ENCODE data around the gene TRIM34. TPM values are rescaled to one million over a fixed set of nuclear protein-coding genes. Genes with fewer than 3 reads are reported as not detected.

Gene TRIM34
- total and polyA plus RNA-seq, 2 of the 8 experiments (the other 6 are each of a cell fraction or from before 2014, with no cell fraction given) = 0.76 to 5.8 TPM

- FAIRE-seq (no peak), DNase-seq (ENCODE audit: low read depth in 1 of 2, low spot score in 2 of 2) (no peak)
- Histone ChIP-seq H3K79me2 (ENCODE audit: control insufficient read depth in 1 of 2, insufficient read depth in 2 of 2, low read length in 2 of 2) (peaks cover 3 to 33% of the 10 kb centered on the region in 2 experiments; a peak in 3 of 4 replicates), H2AFZ (ENCODE audit: low read length) (no peak overlapping the region), H2AK5ac (ENCODE audit: low read depth, low read length) (no peak overlapping the region), H3K4me3 (ENCODE audit: extremely low read depth in 1 of 4, insufficient read depth in 2 of 4, low read depth in 3 of 4, low read length in 4 of 4) (no peak overlapping the region), H3K9me3 (ENCODE audit: insufficient read depth in 2 of 2, low read depth in 1 of 2, low read length in 1 of 2) (no peaks in the 10 kb centered on the region), H4K8ac (ENCODE audit: extremely low read depth, insufficient read depth, low read length) (no peak overlapping the region; the same call in 1 of the 2 replicates), H3K27ac (ENCODE audit: low read depth, low read length) (no peak overlapping the region), H3K18ac (ENCODE audit: extremely low read depth, low read length) (no peak overlapping the region), H3K4ac (replicated peaks; ENCODE audit: insufficient read length, low read depth, low read length) (no peak overlapping the region), H3K14ac (ENCODE audit: insufficient read length) (no peak overlapping the region), H3K56ac (replicated peaks; ENCODE audit: insufficient read length, low read depth, low read length) (no peak overlapping the region), H4K5ac (ENCODE audit: insufficient read length, low read depth, low read length) (no peak overlapping the region), H4K20me1 (replicated peaks in 1 of 2; ENCODE audit: control insufficient read depth in 1 of 2, insufficient read depth in 2 of 2, low read length in 2 of 2) (peaks cover 0 to 4% of the 10 kb centered on the region in 2 experiments), H3K4me1 (replicated peaks in 1 of 4; ENCODE audit: control insufficient read depth in 3 of 4, insufficient read depth in 4 of 4, low read length in 3 of 4) (peaks cover 0 to 5% (median 1%) of the 10 kb centered on the region in 4 experiments; a peak in 4 of 7 replicates), H3K4me2 (ENCODE audit: insufficient read depth in 1 of 2, low read depth in 2 of 2, low read length in 2 of 2) (no peak overlapping the region), H2BK5ac (ENCODE audit: low read depth, low read length) (no peak overlapping the region), H2BK120ac (replicated peaks; ENCODE audit: low read depth, low read length) (no peak overlapping the region), H3K9ac (replicated peaks in 1 of 4; ENCODE audit: extremely low read depth in 1 of 4, low read depth in 3 of 4, low read length in 3 of 4) (no peak overlapping the region), H3K79me1 (ENCODE audit: low read depth, low read length) (no peaks in the 10 kb centered on the region), H4K91ac (replicated peaks; ENCODE audit: insufficient read length, low read length) (no peak overlapping the region), H3K27me3 (replicated peaks in 1 of 4; ENCODE audit: control insufficient read depth in 3 of 4, extremely low read depth in 1 of 4, insufficient read depth in 3 of 4, low read length in 3 of 4) (no peaks in the 10 kb centered on the region), H2BK12ac (ENCODE audit: low read depth, low read length) (no peak overlapping the region), H2BK20ac (ENCODE audit: low read length) (no peak overlapping the region), H3K23ac (ENCODE audit: insufficient read length) (no peak overlapping the region), H2BK15ac (ENCODE audit: low read length) (no peak overlapping the region), H3K23me2 (ENCODE audit: low read depth, low read length) (no peaks in the 10 kb centered on the region), H3K36me3 (ENCODE audit: control insufficient read depth in 2 of 4, insufficient read depth in 4 of 4, low read length in 3 of 4) (peaks cover 0 to 33% (median 27%) of the 10 kb centered on the region in 4 experiments; a peak in 7 of 8 replicates)
- whole genome bisulfite sequencing, 2 experiments (ENCODE audit: extremely low coverage in 1 of 2, insufficient coverage in 1 of 2, insufficient read length in 1 of 2, insufficient replicate concordance in 2 of 2, low coverage in 1 of 2, low lambda C conversion rate in 2 of 2, missing lambda C conversion rate in 1 of 2) = 95% methylated on average over 8 of the region's 8 CpGs; no CpG with 5 or more reads in 1 of the 2 experiments
- CTCF ChIA-PET (ENCODE audit: partially characterized antibody) = interaction anchor here (1.1 to 6.8 kb wide), 3 partner anchors 8 to 24 kb away, joined by 3 to 71 read pairs (median 3); no protein-coding TSS in a partner anchor
- TF ChIP-seq CEBPB (IDR thresholded peaks at IDR 0.05; ENCODE audit: low read depth, low read length) (no peak), PHF8 (conservative IDR thresholded peaks at IDR 0.05; ENCODE audit: low read depth, low read length) (no peak), POLR2AphosphoS5 (IDR thresholded peaks at IDR 0.05; ENCODE audit: low read depth, low read length) (no peak), CTBP2 (IDR thresholded peaks at IDR 0.05; ENCODE audit: borderline replicate concordance, insufficient read depth, insufficient read length, low read length) (no peak), ZNF274 (IDR thresholded peaks at IDR 0.05; ENCODE audit: borderline replicate concordance, extremely low read depth, low read length) (no peak), TBP (IDR thresholded peaks at IDR 0.05; ENCODE audit: low read depth, low read length) (no peak), SP2 (IDR thresholded peaks at IDR 0.05; ENCODE audit: low read length) (no peak), FOSL1 (IDR thresholded peaks at IDR 0.05; ENCODE audit: insufficient read depth, low read depth, low read length) (no peak), KDM4A (IDR thresholded peaks at IDR 0.05; ENCODE audit: low read depth, low read length, severe bottlenecking) (no peak)
- POLR2A ChIA-PET (ENCODE audit: partially characterized antibody) = no interaction called here
Measured at GRCh38 chr11:5603326-5603725, 21.5 kb upstream of the TRIM34 start.
